Urothelium cell line (cell line): ENCODE measurements around the gene TAGLN3.

Experiments used
- DNase-seq: peaks from one replicate; pipeline ENCODE4 v3.0.0; 2011; ENCODE audit warnings: low spot score, mixed read lengths
- FAIRE-seq: peaks from 2 replicates; lab custom pipeline; 2011; peaks lifted over from hg19 to GRCh38; lab: Jason Lieb, UNC

Gene TAGLN3

GRCh38 chr3:112043621-112044201 is 45.0 kb downstream of the TAGLN3 start:
- FAIRE-seq (no peak), DNase-seq (peak; percentile 87)

DNA sequence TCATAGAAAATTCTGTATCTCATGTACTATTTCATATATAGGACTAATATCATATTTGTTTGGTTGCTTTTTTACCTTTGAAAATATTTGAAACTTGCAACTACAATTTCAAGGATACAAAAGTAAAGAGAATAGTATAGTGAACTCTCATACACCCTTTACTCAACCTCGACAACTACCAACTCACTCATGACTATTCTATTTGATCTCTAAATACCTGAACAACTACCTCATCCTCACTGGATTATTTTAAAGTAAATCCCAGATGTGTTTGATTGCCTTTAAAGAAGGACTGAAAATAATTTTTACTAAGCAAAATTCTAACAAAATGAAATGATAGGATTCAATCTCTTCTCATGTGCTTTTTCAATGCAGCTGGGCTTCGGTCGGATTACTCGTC is 47.9 kb downstream of the TAGLN3 start:
- DNase-seq, result no peak
- FAIRE-seq, result no peak

DNA sequence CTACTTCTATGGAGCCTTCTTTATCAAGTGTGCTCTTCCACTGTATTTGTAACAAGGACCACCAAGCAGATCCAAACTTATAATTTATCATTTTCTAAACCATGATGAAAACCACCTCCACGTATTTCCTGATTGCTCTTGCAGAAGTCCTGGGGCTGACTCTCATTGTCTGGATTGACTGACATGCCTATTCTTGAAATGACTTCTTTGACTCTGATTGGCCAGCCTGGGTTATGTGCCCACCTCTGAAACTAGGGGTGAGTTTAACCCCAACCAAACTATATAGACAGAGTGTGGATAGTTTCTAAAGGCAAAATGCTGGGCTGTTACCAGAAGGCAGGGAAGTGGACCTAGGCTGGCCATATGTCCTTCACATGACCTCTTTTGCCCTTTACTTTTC is 48.5 kb downstream of the TAGLN3 start:
- no peak for DNase-seq
- FAIRE-seq, result no peak

GRCh38 chr3:112048911-112049310 is 50.2 kb downstream of the TAGLN3 start:
- no peak for DNase-seq

GRCh38 chr3:112053229-112053628 is 54.5 kb downstream of the TAGLN3 start:
- FAIRE-seq (no peak), DNase-seq (no peak)

More at GRCh38 chr3:112048911-112049310, 50.2 kb downstream of the TAGLN3 start:
- no peak for FAIRE-seq

GRCh38 chr3:112056451-112056929 is 57.8 kb downstream of the TAGLN3 start:
- DNase-seq, result no peak
- no peak for FAIRE-seq

DNA sequence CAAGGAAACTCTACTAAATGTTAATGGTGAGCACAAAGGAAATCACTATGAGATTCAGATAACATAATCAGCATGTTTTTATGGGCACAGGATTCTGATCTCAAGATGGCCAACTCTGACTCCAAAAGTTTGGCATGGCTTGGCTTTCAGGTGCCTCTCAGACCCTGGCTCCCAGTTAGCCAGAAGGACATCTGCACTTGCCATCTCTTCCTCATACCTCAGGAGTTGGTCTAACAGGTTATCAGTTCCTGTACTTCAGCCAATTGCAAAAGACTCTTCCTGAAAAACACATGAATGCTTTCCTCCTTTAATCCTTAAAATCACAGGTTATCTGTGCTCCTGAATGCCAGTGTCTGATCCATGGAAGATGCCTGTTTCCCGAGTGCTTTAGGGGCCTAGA is 60.8 kb downstream of the TAGLN3 start:
- FAIRE-seq, result peak; percentile 42
- DNase-seq, result no peak

DNA sequence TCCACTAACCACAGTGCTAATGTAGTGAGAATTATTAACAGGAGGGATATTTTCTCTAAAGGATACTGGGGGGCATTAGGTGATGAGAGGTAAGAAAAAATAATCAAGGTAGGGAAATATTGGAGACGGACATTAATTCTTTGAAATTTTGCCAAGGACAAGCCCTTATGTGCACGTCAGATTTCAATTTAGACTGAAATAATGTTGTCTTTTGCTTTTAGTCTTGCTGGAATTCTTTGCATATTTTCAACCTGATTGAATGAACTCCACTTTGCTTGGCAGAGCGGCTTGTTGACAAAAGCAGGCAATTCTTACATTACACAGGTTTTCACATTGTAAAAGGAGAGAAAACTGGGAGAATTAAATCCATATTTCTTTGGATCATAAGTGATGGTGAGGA is 62.4 kb downstream of the TAGLN3 start:
- DNase-seq, result no peak
- no peak for FAIRE-seq
